Neural progenitor cell (in vitro differentiated cells): ENCODE measurements around the gene TBC1D9B. TPM values are rescaled to one million over a fixed set of nuclear protein-coding genes. Genes with fewer than 3 reads are reported as not detected.

Experiments used
- DNase-seq: peaks from one replicate; pipeline ENCODE4 v3.0.0-alpha.2; 2016; ENCODE audit warnings: low spot score
- H2AFZ ChIP-seq: fragments of 200-600 bp; sonication (generic); replicated peaks from 2 replicates; pipeline ENCODE4 v1.6.1; 2016; ENCODE audit warnings: antibody characterized with exemption
- H3F3A ChIP-seq: fragments of 200-600 bp; sonication (generic); 2 replicates; pipeline ENCODE4 v1.6.1; 2016; ENCODE audit warnings: antibody characterized with exemption, low read depth
- H3K27ac ChIP-seq: fragments of 200-600 bp; sonication (generic); 2 replicates; pipeline ENCODE4 v1.5.1; 2016; ENCODE audit warnings: mild to moderate bottlenecking
- H3K27me3 ChIP-seq: fragments of 200-600 bp; sonication (generic); 2 replicates; pipeline ENCODE4 v1.6.1; 2016; ENCODE audit warnings: mild to moderate bottlenecking, moderate library complexity
- H3K36me3 ChIP-seq: fragments of 200-600 bp; sonication (generic); 2 replicates; pipeline ENCODE4 v1.5.1; 2016
- H3K4me1 ChIP-seq: fragments of 200-600 bp; sonication (generic); 2 replicates; pipeline ENCODE4 v1.6.1; 2016; ENCODE audit warnings: mixed run types
- H3K4me2 ChIP-seq: fragments of 200-600 bp; sonication (generic); 2 replicates; pipeline ENCODE4 v1.6.1; 2016
- H3K4me3 ChIP-seq: fragments of 200-600 bp; sonication (generic); 2 replicates; pipeline ENCODE4 v1.5.1; 2016
- H3K79me2 ChIP-seq: fragments of 200-600 bp; sonication (generic); 2 replicates; pipeline ENCODE4 v1.6.1; 2016; ENCODE audit warnings: low read depth
- H3K9ac ChIP-seq: fragments of 200-600 bp; sonication (generic); 2 replicates; pipeline ENCODE4 v1.6.1; 2016
- H3K9me3 ChIP-seq: fragments of 200-600 bp; sonication (generic); 2 replicates; pipeline ENCODE4 v1.5.1; 2016; ENCODE audit warnings: low read depth
- H4K20me1 ChIP-seq: fragments of 200-600 bp; sonication (generic); 2 replicates; pipeline ENCODE4 v1.6.1; 2016; ENCODE audit warnings: low read depth
- H3K27ac Mint-ChIP-seq: 3 replicates; pipeline ENCODE4 v1.8.0; 2021; ENCODE audit warnings: mixed read lengths
- H3K27me3 Mint-ChIP-seq: 2 replicates; pipeline ENCODE4 v1.8.0; 2022; ENCODE audit warnings: low read depth, mild to moderate bottlenecking, inconsistent platforms, moderate library complexity, mixed read lengths; ENCODE audit not compliant: insufficient read depth
- H3K36me3 Mint-ChIP-seq: 3 replicates; pipeline ENCODE4 v1.8.0; 2021; ENCODE audit warnings: mixed read lengths
- H3K4me1 Mint-ChIP-seq: 3 replicates; pipeline ENCODE4 v1.8.0; 2021; ENCODE audit warnings: mixed read lengths
- H3K4me3 Mint-ChIP-seq: 3 replicates; pipeline ENCODE4 v1.8.0; 2021; ENCODE audit warnings: mild to moderate bottlenecking, moderate library complexity, mixed read lengths
- H3K9me3 Mint-ChIP-seq: 3 replicates; pipeline ENCODE4 v1.8.0; 2020; ENCODE audit warnings: mixed read lengths
- EZH2 ChIP-seq: fragments of 200-600 bp; sonication (generic); IDR thresholded peaks from 2 replicates; pipeline ENCODE4 v1.6.1; 2017; ENCODE audit warnings: antibody characterized with exemption, mild to moderate bottlenecking, moderate library complexity
- EZH2phosphoT487 ChIP-seq: fragments of 200-600 bp; sonication (generic); IDR thresholded peaks from 2 replicates; pipeline ENCODE4 v1.6.1; 2017; ENCODE audit warnings: antibody characterized with exemption
- total RNA-seq: library from RNA; depleted of rRNA; stranded (reverse); fragments of >200 nt; gene quantifications from 2 replicates; pipeline ENCODE4 v1.2.3, GENCODE V29; 2015; ENCODE audit warnings: low replicate concordance
- TF ChIP-seq, protein P1 (sequence below): fragments of 200-600 bp; sonication (generic); IDR thresholded peaks from 2 replicates; pipeline ENCODE4 v1.5.1; 2017; ENCODE audit warnings: antibody characterized with exemption, mild to moderate bottlenecking

TBC1D9B gene
- total RNA-seq, 1 donor from 2014 or later = 26.7 TPM

DNA sequence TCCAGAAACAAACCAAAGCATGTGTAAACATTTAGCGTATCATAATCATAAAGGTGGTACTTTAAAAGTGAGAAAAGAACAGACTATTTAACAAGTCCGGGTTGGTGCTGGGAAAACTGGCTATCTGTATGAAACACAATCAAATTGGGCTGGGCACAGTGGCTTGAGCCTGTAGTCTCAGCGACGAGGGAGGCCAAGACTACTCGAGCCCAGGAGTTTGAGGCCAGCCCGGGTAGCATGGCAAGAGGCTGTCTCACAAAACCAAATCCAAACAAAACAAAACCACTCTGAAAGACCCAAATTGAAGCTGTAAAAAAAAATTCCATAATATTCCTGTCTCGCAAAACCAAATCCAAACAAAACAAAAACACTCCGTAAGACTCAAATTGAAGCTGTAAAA is 53.3 kb downstream of the TBC1D9B start:
- H3K4me3 ChIP-seq = no peak overlapping the region
- H2AFZ ChIP-seq = no peak overlapping the region
- no peaks in the 10 kb centered on the region for H3K4me1 ChIP-seq
- H3K27ac ChIP-seq = no peak overlapping the region
- H3K4me2 ChIP-seq = no peak overlapping the region
- H3K9me3 ChIP-seq = no peaks in the 10 kb centered on the region
- Mint-ChIP-seq H3K9me3 (no peaks in the 10 kb centered on the region), H3K27me3 (no peaks in the 10 kb centered on the region), H3K4me1 (peaks cover 6% of the 10 kb centered on the region), H3K36me3 (peaks cover 20% of the 10 kb centered on the region), H3K27ac (no peak overlapping the region), H3K4me3 (no peak overlapping the region)
- H3K27me3 ChIP-seq = peaks cover under 1% of the 10 kb centered on the region
- H4K20me1 ChIP-seq = peaks cover 13% of the 10 kb centered on the region
- H3F3A ChIP-seq = peaks cover 6% of the 10 kb centered on the region
- no peak overlapping the region for H3K9ac ChIP-seq
- no peak for DNase-seq
- peaks cover 43% of the 10 kb centered on the region for H3K79me2 ChIP-seq
- no peak for TF ChIP-seq EZH2
- TF ChIP-seq EZH2phosphoT487 = no peak
- TF ChIP-seq, protein P1, sequence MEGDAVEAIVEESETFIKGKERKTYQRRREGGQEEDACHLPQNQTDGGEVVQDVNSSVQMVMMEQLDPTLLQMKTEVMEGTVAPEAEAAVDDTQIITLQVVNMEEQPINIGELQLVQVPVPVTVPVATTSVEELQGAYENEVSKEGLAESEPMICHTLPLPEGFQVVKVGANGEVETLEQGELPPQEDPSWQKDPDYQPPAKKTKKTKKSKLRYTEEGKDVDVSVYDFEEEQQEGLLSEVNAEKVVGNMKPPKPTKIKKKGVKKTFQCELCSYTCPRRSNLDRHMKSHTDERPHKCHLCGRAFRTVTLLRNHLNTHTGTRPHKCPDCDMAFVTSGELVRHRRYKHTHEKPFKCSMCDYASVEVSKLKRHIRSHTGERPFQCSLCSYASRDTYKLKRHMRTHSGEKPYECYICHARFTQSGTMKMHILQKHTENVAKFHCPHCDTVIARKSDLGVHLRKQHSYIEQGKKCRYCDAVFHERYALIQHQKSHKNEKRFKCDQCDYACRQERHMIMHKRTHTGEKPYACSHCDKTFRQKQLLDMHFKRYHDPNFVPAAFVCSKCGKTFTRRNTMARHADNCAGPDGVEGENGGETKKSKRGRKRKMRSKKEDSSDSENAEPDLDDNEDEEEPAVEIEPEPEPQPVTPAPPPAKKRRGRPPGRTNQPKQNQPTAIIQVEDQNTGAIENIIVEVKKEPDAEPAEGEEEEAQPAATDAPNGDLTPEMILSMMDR = no peak
- no peaks in the 10 kb centered on the region for H3K36me3 ChIP-seq

DNA sequence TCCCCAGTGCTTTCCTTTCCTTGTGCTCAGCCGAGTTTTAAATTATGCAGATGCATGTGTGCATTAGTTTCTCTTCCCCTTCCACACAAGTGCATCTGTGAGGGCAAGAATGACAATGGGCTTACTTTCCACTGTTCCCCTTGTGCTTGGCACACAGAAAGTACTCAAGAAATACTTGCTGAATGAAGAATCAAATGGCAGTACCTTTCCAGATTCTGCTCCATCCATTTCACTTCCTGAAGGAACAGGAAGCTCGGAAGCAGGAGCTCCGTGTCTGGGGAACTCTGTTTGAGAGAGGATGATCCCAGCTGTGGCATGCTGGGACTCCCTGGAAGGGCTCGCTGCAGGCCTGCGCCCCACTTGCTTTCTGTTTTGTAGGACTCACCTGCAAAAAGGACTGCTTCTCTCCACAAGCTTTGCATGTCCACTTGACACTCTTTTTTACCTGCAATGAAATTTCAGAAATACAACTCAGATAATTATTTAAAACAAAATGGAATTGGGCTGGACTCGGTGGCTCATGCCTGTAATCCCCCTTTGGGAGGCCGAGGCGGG is 54.6 kb downstream of the TBC1D9B start:
- peaks cover 20% of the 10 kb centered on the region for H3K36me3 Mint-ChIP-seq
- Histone ChIP-seq H3K9me3 (no peaks in the 10 kb centered on the region), H3K4me1 (no peaks in the 10 kb centered on the region), H3K4me3 (no peak overlapping the region), H3F3A (no peaks in the 10 kb centered on the region), H3K9ac (no peak overlapping the region), H3K27me3 (no peaks in the 10 kb centered on the region), H2AFZ (no peak overlapping the region), H3K79me2 (peaks cover 40% of the 10 kb centered on the region), H3K4me2 (no peak overlapping the region), H3K27ac (no peak overlapping the region), H3K36me3 (peaks cover 5% of the 10 kb centered on the region), H4K20me1 (peaks cover 13% of the 10 kb centered on the region)
- peaks cover 5% of the 10 kb centered on the region for H3K4me1 Mint-ChIP-seq
- no peaks in the 10 kb centered on the region for H3K27me3 Mint-ChIP-seq
- TF ChIP-seq, protein P1 = no peak
- TF ChIP-seq EZH2phosphoT487 (no peak), EZH2 (no peak)
- no peak overlapping the region for H3K27ac Mint-ChIP-seq
- DNase-seq = no peak
- H3K9me3 Mint-ChIP-seq = no peaks in the 10 kb centered on the region
- H3K4me3 Mint-ChIP-seq = no peak overlapping the region

DNA sequence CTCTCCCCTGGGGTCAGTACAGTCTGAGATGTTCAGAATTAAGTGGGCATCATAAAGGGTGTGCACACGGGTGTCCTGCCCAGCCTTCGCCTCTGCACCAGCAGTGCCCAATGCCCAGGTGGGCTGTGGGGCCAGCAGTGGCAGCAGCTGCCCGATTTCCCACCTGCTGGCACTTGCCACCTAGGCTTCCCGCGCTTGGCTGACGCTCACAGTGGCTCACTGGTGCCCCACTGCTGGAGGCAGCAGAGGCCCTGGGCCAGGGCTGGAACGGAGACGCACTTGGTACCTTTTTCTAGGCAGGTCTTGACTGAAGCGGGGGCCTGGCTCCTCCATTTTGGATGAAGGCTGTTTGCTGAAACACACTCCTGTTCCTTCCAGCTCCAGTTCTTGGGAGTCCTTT is 66.1 kb downstream of the TBC1D9B start:
- Histone ChIP-seq H3K9ac (no peak overlapping the region), H3K36me3 (peaks cover 17% of the 10 kb centered on the region), H3K4me2 (no peak overlapping the region), H3K4me1 (no peaks in the 10 kb centered on the region), H3F3A (no peaks in the 10 kb centered on the region), H3K79me2 (no peaks in the 10 kb centered on the region), H3K27ac (no peak overlapping the region), H2AFZ (no peak overlapping the region), H4K20me1 (no peaks in the 10 kb centered on the region), H3K4me3 (no peak overlapping the region), H3K27me3 (no peaks in the 10 kb centered on the region), H3K9me3 (peaks cover 7% of the 10 kb centered on the region)
- Mint-ChIP-seq H3K4me3 (no peak overlapping the region), H3K27ac (no peak overlapping the region), H3K27me3 (peaks cover 6% of the 10 kb centered on the region), H3K36me3 (peaks cover 52% of the 10 kb centered on the region), H3K9me3 (peaks cover 13% of the 10 kb centered on the region), H3K4me1 (no peaks in the 10 kb centered on the region)
- no peak for DNase-seq
- TF ChIP-seq EZH2phosphoT487 (no peak), EZH2 (no peak)
- TF ChIP-seq, protein P1 = no peak
